ENCODE results near the gene ECEL1. TPM values are rescaled to one million over a fixed set of nuclear protein-coding genes. Genes with fewer than 3 reads are reported as not detected.

The ECEL1 gene
- total and polyA plus RNA-seq, 2 experiments from 2014 or later = 6.7 to 17.5 TPM

- no peak overlapping the region for H3K27ac ChIP-seq (ENCODE audit: low read depth)
Measured at GRCh38 chr2:232460171-232460570, 27.5 kb downstream of the ECEL1 start.

GRCh38 chr2:232459419-232460035, 28.1 kb downstream of the ECEL1 start:
- no peaks in the 10 kb centered on the region for H3K36me3 Mint-ChIP-seq (ENCODE audit: low read depth)
- no peak overlapping the region for H3K4me2 ChIP-seq
- no peak overlapping the region for H3K27ac ChIP-seq (ENCODE audit: low read depth)
- H3K27me3 Mint-ChIP-seq (ENCODE audit: insufficient read depth, low read depth, poor library complexity) = peaks cover 6% of the 10 kb centered on the region
- H2AFZ ChIP-seq = peak overlapping the region; percentile 89
- ATAC-seq = no peak; the same call in 2 of the 3 replicates
- no peaks in the 10 kb centered on the region for H3K9me3 Mint-ChIP-seq
- H3K4me1 ChIP-seq (ENCODE audit: insufficient read depth) = no peaks in the 10 kb centered on the region
- no peaks in the 10 kb centered on the region for H3K9me2 ChIP-seq (ENCODE audit: insufficient read depth)
- no peaks in the 10 kb centered on the region for H3K79me2 ChIP-seq (replicated peaks; ENCODE audit: insufficient read depth)
- no peaks in the 10 kb centered on the region for H3F3A ChIP-seq (replicated peaks; ENCODE audit: low read depth)
- no peak for DNase-seq (ENCODE audit: low spot score)
- no peaks in the 10 kb centered on the region for H4K20me1 ChIP-seq (replicated peaks; ENCODE audit: insufficient read depth)
- no peaks in the 10 kb centered on the region for H3K4me1 Mint-ChIP-seq
- no peak overlapping the region for H3K4me3 ChIP-seq
- no peak overlapping the region for H3K27ac Mint-ChIP-seq
- H3K27me3 ChIP-seq (ENCODE audit: insufficient read depth) = no peaks in the 10 kb centered on the region
- H3K4me3 Mint-ChIP-seq = no peak overlapping the region
- H3K36me3 ChIP-seq (ENCODE audit: insufficient read depth) = no peaks in the 10 kb centered on the region
- TF ChIP-seq ZNF462 (CRISPR knock-in tag; IDR thresholded peaks at IDR 0.05) (no peak), EZH2 (IDR thresholded peaks at IDR 0.05; ENCODE audit: low read depth, unreplicated experiment) (no peak), STAT1 (IDR thresholded peaks at IDR 0.05; ENCODE audit: unreplicated experiment) (no peak), CREB1 (CRISPR knock-in tag; IDR thresholded peaks at IDR 0.05; ENCODE audit: low read depth) (no peak)

More at GRCh38 chr2:232460171-232460570, 27.5 kb downstream of the ECEL1 start:
- no peaks in the 10 kb centered on the region for H3K9me3 Mint-ChIP-seq
- H3K4me3 Mint-ChIP-seq = no peak overlapping the region
- Histone ChIP-seq H3F3A (replicated peaks; ENCODE audit: low read depth) (no peaks in the 10 kb centered on the region), H3K4me2 (no peak overlapping the region), H3K4me3 (no peak overlapping the region), H3K9me2 (ENCODE audit: insufficient read depth) (no peaks in the 10 kb centered on the region), H4K20me1 (replicated peaks; ENCODE audit: insufficient read depth) (no peaks in the 10 kb centered on the region), H2AFZ (no peak overlapping the region), H3K79me2 (replicated peaks; ENCODE audit: insufficient read depth) (no peaks in the 10 kb centered on the region), H3K27me3 (ENCODE audit: insufficient read depth) (no peaks in the 10 kb centered on the region), H3K36me3 (ENCODE audit: insufficient read depth) (no peaks in the 10 kb centered on the region), H3K4me1 (ENCODE audit: insufficient read depth) (no peaks in the 10 kb centered on the region)
- H3K27me3 Mint-ChIP-seq (ENCODE audit: insufficient read depth, low read depth, poor library complexity) = peaks cover 5% of the 10 kb centered on the region
- no peak for DNase-seq (ENCODE audit: low spot score)
- no peaks in the 10 kb centered on the region for H3K36me3 Mint-ChIP-seq (ENCODE audit: low read depth)
- ATAC-seq = no peak
- H3K27ac Mint-ChIP-seq = no peak overlapping the region
- no peak for TF ChIP-seq ETS1 (IDR thresholded peaks at IDR 0.05)
- no peak for TF ChIP-seq ZNF114 (CRISPR knock-in tag; IDR thresholded peaks at IDR 0.05)
- TF ChIP-seq CTCF (conservative IDR thresholded peaks at IDR 0.05; ENCODE audit: low read depth in 2 of 2) = no peak
- no peak for TF ChIP-seq STAT1 (IDR thresholded peaks at IDR 0.05; ENCODE audit: unreplicated experiment)
- TF ChIP-seq POLR2AphosphoS5 (IDR thresholded peaks at IDR 0.05; ENCODE audit: low read depth) = no peak
- no peak for TF ChIP-seq CREB1 (CRISPR knock-in tag; IDR thresholded peaks at IDR 0.05; ENCODE audit: low read depth)
- TF ChIP-seq JUNB (IDR thresholded peaks at IDR 0.05; ENCODE audit: unreplicated experiment) = no peak
- no peak for TF ChIP-seq EZH2phosphoT487 (IDR thresholded peaks at IDR 0.05; ENCODE audit: unreplicated experiment)
- TF ChIP-seq EZH2 (IDR thresholded peaks at IDR 0.05; ENCODE audit: low read depth, unreplicated experiment) = no peak
- H3K4me1 Mint-ChIP-seq = no peaks in the 10 kb centered on the region
